Stimulated activated naive CD4-positive, alpha-beta T cell (primary cell): ENCODE measurements around the gene PPHLN1.
A peak's percentile ranks its signal among the peaks of the same experiment; 100 is the strongest.
"Not testable (repeated sequence)": the region's sequence is repeated elsewhere in the genome, so short reads cannot be mapped to it uniquely, and the experiment has no call there.

Source experiments
- DNase-seq, 6 experiments: peaks; one replicate each; lab custom pipeline; 2025; lab: John Stamatoyannopoulos, UW

Gene PPHLN1

GRCh38 chr12:42322567-42322966 is 3.4 kb upstream of the PPHLN1 start:
- DNase-seq: no peak

- no peak for DNase-seq
These were observed 2.1 kb upstream of the PPHLN1 start for GRCh38 chr12:42323856-42324255.

- no peak for DNase-seq
These were observed 678 bp upstream of the PPHLN1 start for GRCh38 chr12:42325326-42325652.

GRCh38 chr12:42326541-42327226 is 717 bp downstream of the PPHLN1 start:
- DNase-seq: peak in 4 of 6 experiments; percentile 3 to 60 (median 38)

GRCh38 chr12:42327227-42327590 is 1.2 kb downstream of the PPHLN1 start:
- DNase-seq: no peak

GRCh38 chr12:42330097-42330496 is 4.1 kb downstream of the PPHLN1 start:
- not testable (repeated sequence) for DNase-seq

GRCh38 chr12:42332301-42333285 is 6.6 kb downstream of the PPHLN1 start:
- DNase-seq: peak in 4 of 6 experiments; percentile 1 to 49 (median 29)

- DNase-seq: no peak
These were observed 10.3 kb downstream of the PPHLN1 start for GRCh38 chr12:42336286-42336685.

- DNase-seq: no peak
These were observed 12.3 kb downstream of the PPHLN1 start for GRCh38 chr12:42338280-42338679.

- no peak for DNase-seq
These were observed 16.1 kb downstream of the PPHLN1 start for GRCh38 chr12:42342028-42342427.

- no peak for DNase-seq
These were observed 17.8 kb downstream of the PPHLN1 start for GRCh38 chr12:42343721-42344120.

GRCh38 chr12:42346403-42347002 is 20.5 kb downstream of the PPHLN1 start:
- no peak for DNase-seq

- not testable (repeated sequence) for DNase-seq
These were observed 23.4 kb downstream of the PPHLN1 start for GRCh38 chr12:42349119-42350020.

- DNase-seq: not testable (repeated sequence)
These were observed 24.0 kb downstream of the PPHLN1 start for GRCh38 chr12:42350021-42350407.

- no peak for DNase-seq
These were observed 30.4 kb downstream of the PPHLN1 start for GRCh38 chr12:42356344-42356743.

GRCh38 chr12:42360747-42361403 is 34.9 kb downstream of the PPHLN1 start:
- no peak for DNase-seq

GRCh38 chr12:42361909-42362646 is 36.1 kb downstream of the PPHLN1 start:
- DNase-seq: no peak

GRCh38 chr12:42362647-42363260 is 36.8 kb downstream of the PPHLN1 start:
- no peak for DNase-seq

- no peak for DNase-seq
These were observed 38.7 kb downstream of the PPHLN1 start for GRCh38 chr12:42364692-42365091.

- no peak for DNase-seq
These were observed 39.5 kb downstream of the PPHLN1 start for GRCh38 chr12:42365486-42365885.
